Measurements from ENCODE around the gene C1orf50.
"Not testable (repeated sequence)": the region's sequence is repeated elsewhere in the genome, so short reads cannot be mapped to it uniquely, and the experiment has no call there.

The C1orf50 gene

DNA sequence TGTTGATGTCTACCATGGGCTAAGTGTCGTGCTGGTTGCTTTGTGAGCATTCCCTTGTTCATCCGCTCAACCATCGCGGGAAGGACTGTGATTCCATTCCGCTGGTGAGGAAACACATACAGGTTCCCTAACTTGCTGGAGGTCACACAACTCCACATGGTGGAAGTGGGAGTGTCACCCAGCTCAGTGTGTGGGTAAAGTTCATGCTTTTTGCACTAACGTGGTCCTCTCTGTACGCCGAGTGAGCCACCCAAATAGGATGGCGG lies 23.0 kb upstream of the C1orf50 start:
- Mint-ChIP-seq H3K4me1 (no peaks in the 10 kb centered on the region), H3K27me3 (no peaks in the 10 kb centered on the region), H3K9me3 (no peaks in the 10 kb centered on the region), H3K4me3 (no peak overlapping the region), H3K27ac (no peak overlapping the region), H3K36me3 (peaks cover 10 to 32% of the 10 kb centered on the region in 2 donors)
- no peak for DNase-seq
- ATAC-seq (replicated peaks): no peak

- ATAC-seq (replicated peaks) (no peak), DNase-seq (no peak)
- Mint-ChIP-seq H3K4me3 (no peak overlapping the region), H3K4me1 (no peaks in the 10 kb centered on the region), H3K27ac (no peak overlapping the region), H3K9me3 (no peaks in the 10 kb centered on the region), H3K36me3 (peaks cover 20 to 45% of the 10 kb centered on the region in 2 donors), H3K27me3 (no peaks in the 10 kb centered on the region)
These were observed 21.2 kb upstream of the C1orf50 start for GRCh38 chr1:42745851-42746250.

DNA sequence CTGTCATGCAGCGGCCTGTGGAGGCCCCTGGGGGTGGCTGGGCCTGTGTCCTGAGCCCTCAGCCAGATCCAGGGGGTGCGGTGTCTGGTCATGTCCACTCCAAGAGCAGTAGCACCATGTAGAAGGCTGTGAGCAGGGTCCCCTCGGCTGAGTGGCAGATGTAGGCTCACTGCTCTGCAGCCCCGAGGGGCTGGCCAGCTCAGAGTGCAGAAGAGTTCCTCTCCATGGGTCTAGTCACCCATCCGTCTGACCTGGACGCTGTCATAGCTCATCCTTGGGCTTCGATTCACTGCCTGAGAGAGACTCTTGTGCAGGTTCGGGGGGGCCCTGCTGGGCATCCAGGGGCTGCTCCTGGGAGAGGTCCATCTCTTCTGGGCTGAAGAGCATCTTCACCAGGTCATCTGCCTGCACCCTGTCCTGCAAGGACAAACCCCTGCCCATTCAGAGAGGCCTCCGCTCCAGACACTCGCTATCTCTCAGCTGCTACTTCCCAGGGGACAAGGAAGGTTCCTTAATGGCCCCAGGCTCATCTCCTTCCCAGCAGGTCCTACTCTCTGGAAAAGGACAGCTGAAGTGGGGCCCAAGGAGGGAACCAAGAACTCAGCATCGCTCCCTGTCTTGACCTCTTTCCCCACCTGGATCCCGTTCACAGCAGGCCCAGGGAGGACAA lies 20.5 kb upstream of the C1orf50 start:
- H3K27me3 Mint-ChIP-seq: no peaks in the 10 kb centered on the region
- H3K36me3 Mint-ChIP-seq: peaks cover 22 to 47% of the 10 kb centered on the region in 2 donors
- ATAC-seq (replicated peaks) (no peak), DNase-seq (no peak)
- no peak overlapping the region for H3K4me3 Mint-ChIP-seq
- H3K9me3 Mint-ChIP-seq: peaks cover under 1 to 1% of the 10 kb centered on the region in 2 donors
- no peaks in the 10 kb centered on the region for H3K4me1 Mint-ChIP-seq
- no peak overlapping the region for H3K27ac Mint-ChIP-seq

DNA sequence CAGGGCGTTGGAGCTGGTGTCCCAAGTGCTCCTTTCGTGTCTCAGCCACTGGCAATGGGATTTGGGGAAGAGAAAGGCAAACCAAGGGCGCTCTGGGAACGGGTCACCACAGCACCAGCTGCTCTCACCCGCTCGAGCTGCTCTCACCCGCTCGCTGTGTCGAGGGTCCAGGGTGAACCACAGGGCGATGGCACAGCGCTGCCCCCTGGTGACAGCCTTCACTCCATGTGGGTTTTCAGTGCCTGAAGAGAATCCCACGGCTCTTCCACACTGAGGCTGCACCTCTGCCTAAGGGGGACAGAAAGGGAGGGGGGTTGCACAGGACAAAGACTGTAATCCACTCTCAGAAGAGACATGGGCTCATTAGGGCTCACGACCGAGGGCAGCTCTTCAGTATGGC lies 19.9 kb upstream of the C1orf50 start:
- H3K36me3 Mint-ChIP-seq: peaks cover 27 to 53% of the 10 kb centered on the region in 2 donors
- H3K4me1 Mint-ChIP-seq: no peaks in the 10 kb centered on the region
- peak; percentile 49 to 59 for ATAC-seq (replicated peaks)
- no peak overlapping the region for H3K27ac Mint-ChIP-seq
- DNase-seq: no peak
- no peaks in the 10 kb centered on the region for H3K27me3 Mint-ChIP-seq
- peaks cover 4 to 5% of the 10 kb centered on the region in 2 donors for H3K9me3 Mint-ChIP-seq
- no peak overlapping the region for H3K4me3 Mint-ChIP-seq

DNA sequence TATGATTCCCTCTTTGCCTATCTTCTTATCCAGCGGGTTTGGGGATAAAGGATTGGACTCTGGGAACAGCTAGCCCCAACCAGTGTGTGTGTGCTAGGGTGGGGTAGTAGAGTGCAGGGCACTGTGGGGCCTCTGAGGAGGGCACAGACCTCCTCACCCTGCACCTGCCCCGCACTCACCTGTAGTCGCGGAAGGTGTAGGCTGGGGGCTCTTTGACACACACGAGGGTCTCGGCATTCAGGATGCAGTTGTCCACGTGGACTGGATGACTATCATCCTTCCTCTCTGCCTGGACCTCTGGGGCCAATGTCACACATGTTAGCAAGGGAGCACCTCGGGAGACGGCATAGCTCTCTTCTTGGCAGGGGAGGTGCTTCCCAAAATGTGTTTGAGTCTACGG lies 19.0 kb upstream of the C1orf50 start:
- Mint-ChIP-seq H3K36me3 (peaks cover 34 to 59% of the 10 kb centered on the region in 2 donors), H3K4me1 (no peaks in the 10 kb centered on the region), H3K27me3 (no peaks in the 10 kb centered on the region), H3K4me3 (no peak overlapping the region), H3K27ac (no peak overlapping the region), H3K9me3 (peaks cover 4 to 5% of the 10 kb centered on the region in 2 donors)
- no peak for DNase-seq
- ATAC-seq (replicated peaks): no peak

DNA sequence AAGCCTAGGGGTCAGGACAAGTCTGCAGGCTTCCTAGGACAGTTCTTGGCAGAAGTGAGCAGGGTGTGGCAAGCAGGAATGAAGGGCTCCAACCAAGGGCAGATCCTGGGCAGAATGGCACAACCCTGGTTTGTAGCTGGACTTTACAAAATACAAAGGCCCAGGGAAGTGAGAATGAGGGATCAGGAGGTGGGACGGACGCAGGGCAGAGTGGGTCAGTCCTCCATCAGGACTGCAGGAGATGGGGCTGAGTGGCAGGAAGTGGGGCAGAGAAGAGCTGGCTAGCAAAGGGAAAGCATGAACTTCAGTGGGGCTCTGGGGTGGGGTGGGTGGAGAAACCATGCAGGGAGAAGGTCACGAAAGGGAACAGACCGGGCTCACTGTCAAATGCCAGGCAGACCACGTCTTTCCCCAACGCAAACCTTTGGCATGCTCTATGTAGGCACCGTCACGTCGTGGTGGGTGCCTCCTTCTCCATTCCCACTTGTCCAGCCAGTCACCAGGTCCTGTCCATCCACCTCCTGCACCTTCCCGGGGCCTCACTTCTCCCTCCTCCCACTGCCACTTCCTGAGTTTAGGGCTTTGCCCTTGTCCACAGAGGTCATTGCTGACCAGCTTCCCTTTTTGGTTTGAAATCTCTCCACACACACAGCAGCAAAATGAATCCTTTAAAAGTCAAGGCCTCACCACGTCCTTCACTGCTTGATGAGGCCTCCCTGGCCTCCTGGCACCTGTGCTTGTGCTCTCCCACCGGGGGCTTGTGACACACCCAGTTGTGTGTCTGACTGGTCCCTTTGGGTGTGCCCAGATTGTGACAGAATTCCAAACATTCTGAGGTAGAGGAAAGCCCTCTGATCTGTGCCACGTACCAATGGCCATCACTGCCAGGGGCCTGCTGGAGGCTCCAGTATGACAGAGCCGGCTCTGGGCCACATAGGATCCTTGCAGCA lies 18.3 kb upstream of the C1orf50 start:
- Mint-ChIP-seq H3K36me3 (peaks cover 35 to 65% of the 10 kb centered on the region in 2 donors), H3K27me3 (no peaks in the 10 kb centered on the region), H3K9me3 (peaks cover 4 to 5% of the 10 kb centered on the region in 2 donors), H3K27ac (peak overlapping the region; percentile 63), H3K4me3 (no peak overlapping the region), H3K4me1 (no peaks in the 10 kb centered on the region)
- DNase-seq (no peak), ATAC-seq (replicated peaks) (no peak)

DNA sequence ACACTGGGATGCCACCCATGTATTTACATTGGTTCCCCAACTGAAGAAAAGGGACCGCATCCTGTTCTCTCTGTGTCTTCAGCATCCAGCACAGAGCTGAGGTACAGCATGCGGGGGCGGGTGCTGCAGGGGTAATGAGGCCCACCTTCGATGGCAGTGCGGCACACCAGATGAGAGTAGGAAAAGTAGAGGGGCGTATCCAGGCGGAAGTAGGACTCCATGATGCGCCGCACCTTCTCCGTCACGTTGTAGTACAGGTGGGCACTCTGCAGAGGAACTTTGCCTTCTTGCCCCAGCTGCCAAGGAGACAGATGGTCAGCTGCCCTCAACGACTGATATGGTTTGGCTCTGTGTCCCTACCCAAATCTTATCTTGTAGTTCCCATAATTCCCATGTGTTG lies 17.0 kb upstream of the C1orf50 start:
- no peaks in the 10 kb centered on the region for H3K27me3 Mint-ChIP-seq
- no peak overlapping the region for H3K4me3 Mint-ChIP-seq
- H3K4me1 Mint-ChIP-seq: no peaks in the 10 kb centered on the region
- no peak overlapping the region for H3K27ac Mint-ChIP-seq
- DNase-seq (no peak), ATAC-seq (replicated peaks) (no peak)
- peaks cover 4 to 5% of the 10 kb centered on the region in 2 donors for H3K9me3 Mint-ChIP-seq
- H3K36me3 Mint-ChIP-seq: peaks cover 44 to 76% of the 10 kb centered on the region in 2 donors

- H3K27ac Mint-ChIP-seq; H3K4me3 Mint-ChIP-seq; DNase-seq; H3K9me3 Mint-ChIP-seq; H3K4me1 Mint-ChIP-seq; ATAC-seq (replicated peaks); H3K27me3 Mint-ChIP-seq: not testable (repeated sequence)
- peaks cover 53 to 78% of the 10 kb centered on the region in 2 donors for H3K36me3 Mint-ChIP-seq
These were observed 15.5 kb upstream of the C1orf50 start for GRCh38 chr1:42751511-42752070.

DNA sequence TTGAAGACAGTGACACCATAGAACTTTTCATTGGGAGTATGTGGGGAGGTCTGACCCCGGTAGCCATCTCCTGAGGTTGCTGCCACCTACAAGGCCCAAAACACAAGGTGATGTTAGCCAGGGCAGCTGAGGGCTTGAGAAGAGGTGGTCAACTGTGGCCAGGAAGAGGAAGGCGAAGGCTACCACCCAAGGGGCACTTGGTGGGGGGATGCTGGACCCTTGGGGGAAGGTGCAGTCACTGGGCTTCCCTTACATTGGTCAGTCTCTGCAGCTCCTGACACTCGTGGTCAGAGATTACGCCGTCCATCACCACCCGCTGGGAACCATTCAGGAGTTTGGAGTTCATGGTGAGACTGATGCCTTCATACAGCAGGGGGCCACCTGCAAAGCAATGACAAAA lies 14.8 kb upstream of the C1orf50 start:
- Mint-ChIP-seq H3K4me1 (peaks cover 2 to 4% of the 10 kb centered on the region in 2 donors), H3K36me3 (peaks cover 55 to 78% of the 10 kb centered on the region in 2 donors), H3K4me3 (no peak overlapping the region), H3K9me3 (peaks cover 4 to 5% of the 10 kb centered on the region in 2 donors), H3K27me3 (no peaks in the 10 kb centered on the region), H3K27ac (no peak overlapping the region)
- no peak for DNase-seq
- ATAC-seq (replicated peaks): no peak

- no peak for DNase-seq
- H3K36me3 Mint-ChIP-seq: peaks cover 56 to 79% of the 10 kb centered on the region in 2 donors
- no peak for ATAC-seq (replicated peaks)
- H3K27ac Mint-ChIP-seq: no peak overlapping the region
- no peaks in the 10 kb centered on the region for H3K27me3 Mint-ChIP-seq
- peaks cover 2 to 5% of the 10 kb centered on the region in 2 donors for H3K4me1 Mint-ChIP-seq
- peaks cover 4 to 5% of the 10 kb centered on the region in 2 donors for H3K9me3 Mint-ChIP-seq
- no peak overlapping the region for H3K4me3 Mint-ChIP-seq
These were observed 14.0 kb upstream of the C1orf50 start for GRCh38 chr1:42753070-42753469.

DNA sequence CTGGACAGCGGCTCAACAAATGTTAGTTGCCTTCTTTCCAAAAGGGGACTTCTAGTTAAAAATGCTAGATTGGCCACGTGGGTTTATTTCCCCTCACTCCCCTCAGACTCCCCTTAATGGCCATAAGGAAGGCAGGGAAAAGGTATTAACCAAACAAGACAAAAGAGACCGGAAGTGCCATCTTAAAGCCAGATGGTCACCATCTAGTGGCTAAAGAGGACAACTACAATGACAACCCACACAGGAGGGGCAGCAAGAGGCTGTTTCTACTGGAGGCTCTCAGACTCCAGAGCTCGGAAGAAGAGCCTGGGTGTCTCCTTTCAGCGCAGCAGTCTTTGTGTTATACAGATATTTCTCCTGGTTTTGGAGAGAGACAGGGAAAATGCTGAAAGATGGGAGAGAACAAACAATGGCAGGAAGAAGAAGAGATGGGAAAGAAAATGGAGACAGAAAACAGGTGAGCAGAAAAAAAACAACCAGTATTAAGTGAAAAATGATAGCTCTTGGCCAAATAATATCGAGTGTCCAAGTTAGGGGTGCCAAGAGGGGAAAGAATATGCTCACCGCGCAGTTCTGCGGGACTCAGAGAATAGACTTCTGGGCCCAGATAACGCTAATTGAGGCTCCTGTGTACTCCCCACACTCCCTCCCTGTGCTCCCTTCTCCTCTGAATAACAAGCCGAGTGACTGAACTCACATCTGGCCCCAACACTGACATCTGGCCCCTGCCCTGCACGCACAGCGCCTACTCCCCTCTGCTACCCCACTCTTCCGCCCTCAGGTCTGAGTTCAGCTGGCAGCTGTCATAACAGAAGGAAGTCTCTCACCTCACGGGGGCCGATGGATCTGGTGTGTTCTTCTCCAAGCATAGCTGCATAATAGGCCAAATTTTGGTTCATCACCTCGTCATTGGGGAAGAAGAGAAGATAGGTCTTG lies 9.8 kb upstream of the C1orf50 start:
- ATAC-seq (replicated peaks): peak; percentile 63 to 69
- DNase-seq: no peak
- Mint-ChIP-seq H3K4me3 (no peak overlapping the region), H3K36me3 (peaks cover 43 to 58% of the 10 kb centered on the region in 2 donors), H3K4me1 (peaks cover 4 to 22% of the 10 kb centered on the region in 2 donors), H3K27me3 (no peaks in the 10 kb centered on the region), H3K9me3 (no peaks in the 10 kb centered on the region), H3K27ac (peak overlapping the region; percentile 6)

DNA sequence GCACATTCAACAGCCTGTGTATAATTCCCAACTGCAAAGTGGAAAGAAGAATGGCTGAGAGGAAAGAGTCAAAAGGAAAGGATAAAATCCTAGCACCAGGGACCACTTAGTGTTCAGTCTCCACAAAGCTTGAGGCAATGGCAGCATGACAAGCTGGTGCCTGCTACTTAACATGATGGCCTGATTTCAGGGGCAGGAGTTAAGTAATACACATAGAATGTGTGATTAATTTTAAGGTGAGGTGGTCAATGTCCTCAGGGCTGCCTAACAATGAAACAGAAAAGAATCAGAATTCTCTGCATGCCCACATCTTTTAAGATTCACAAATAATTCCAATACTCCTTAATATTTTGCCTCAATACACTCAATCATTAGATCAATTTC lies 9.2 kb upstream of the C1orf50 start:
- no peak overlapping the region for H3K4me3 Mint-ChIP-seq
- ATAC-seq (replicated peaks): no peak
- H3K36me3 Mint-ChIP-seq: peaks cover 38 to 57% of the 10 kb centered on the region in 2 donors
- no peak for DNase-seq
- no peaks in the 10 kb centered on the region for H3K27me3 Mint-ChIP-seq
- no peaks in the 10 kb centered on the region for H3K9me3 Mint-ChIP-seq
- H3K4me1 Mint-ChIP-seq: peaks cover 10 to 27% of the 10 kb centered on the region in 2 donors
- no peak overlapping the region for H3K27ac Mint-ChIP-seq

- no peak for DNase-seq
- no peak overlapping the region for H3K4me3 Mint-ChIP-seq
- peaks cover 10 to 28% of the 10 kb centered on the region in 2 donors for H3K4me1 Mint-ChIP-seq
- peaks cover 38 to 52% of the 10 kb centered on the region in 2 donors for H3K36me3 Mint-ChIP-seq
- ATAC-seq (replicated peaks): no peak
- H3K27me3 Mint-ChIP-seq: no peaks in the 10 kb centered on the region
- no peak overlapping the region for H3K27ac Mint-ChIP-seq
- H3K9me3 Mint-ChIP-seq: no peaks in the 10 kb centered on the region
These were observed 8.4 kb upstream of the C1orf50 start for GRCh38 chr1:42758641-42759040.

DNA sequence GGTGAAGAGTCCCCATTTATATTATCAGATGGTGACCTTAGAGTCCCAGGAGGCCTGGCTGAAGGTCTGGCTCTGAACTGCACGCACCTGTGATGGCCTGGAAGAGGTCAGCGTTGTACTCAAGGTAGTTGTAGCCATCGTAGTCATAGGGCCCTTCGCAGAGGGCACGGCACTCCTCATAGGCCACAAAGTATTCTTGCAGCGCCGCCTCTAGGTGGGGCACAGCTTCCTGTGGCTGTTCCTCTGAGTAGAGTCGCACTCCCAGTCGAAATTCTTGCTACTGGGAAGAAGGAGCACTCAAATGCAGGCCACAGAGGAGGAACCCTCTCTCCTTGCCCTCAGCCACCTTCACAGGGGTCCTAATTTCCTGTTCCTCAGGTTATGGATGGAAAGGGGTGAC lies 7.9 kb upstream of the C1orf50 start:
- Mint-ChIP-seq H3K27me3 (no peaks in the 10 kb centered on the region), H3K27ac (no peak overlapping the region), H3K4me1 (peaks cover 10 to 32% of the 10 kb centered on the region in 2 donors), H3K4me3 (no peak overlapping the region), H3K36me3 (peaks cover 33 to 47% of the 10 kb centered on the region in 2 donors), H3K9me3 (no peaks in the 10 kb centered on the region)
- ATAC-seq (replicated peaks): no peak
- DNase-seq: no peak
